Measurements from ENCODE around the gene VEZF1.

DNA sequence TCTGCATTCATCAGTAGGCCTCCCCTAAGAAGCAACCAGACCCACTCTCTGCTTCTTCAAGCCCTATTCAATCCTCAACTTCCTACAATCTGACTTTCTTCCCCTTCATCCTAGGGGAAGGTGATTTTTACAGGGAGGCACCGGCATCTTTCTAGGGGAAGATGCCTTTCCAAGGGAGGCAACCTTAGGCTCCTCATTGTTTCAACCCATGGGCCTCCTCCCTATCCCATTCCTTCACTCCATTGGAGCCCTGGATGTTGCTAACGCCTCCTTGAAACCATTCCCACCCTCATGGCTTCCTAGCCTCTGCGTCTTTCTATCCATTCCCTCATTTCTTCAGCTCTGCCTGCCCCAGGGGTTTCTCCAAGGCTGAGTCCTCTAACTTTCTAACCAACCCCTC lies 30.2 kb downstream of the VEZF1 start:
- no peak for TF ChIP-seq POLR2AphosphoS5 (IDR thresholded peaks at IDR 0.05)
- TF ChIP-seq POLR2A (IDR thresholded peaks at IDR 0.05): no peak
- no peak for TF ChIP-seq CTCF (IDR thresholded peaks at IDR 0.05 in 8 of 11, conservative IDR thresholded peaks at IDR 0.05 in 3 of 11)

Measured in spleen (tissue), 7 donors.